GM12878 (cell line): Measurements from ENCODE around the gene PRM1.

Source experiments
- CREM ChIP-seq: IDR thresholded peaks from 2 replicates; pipeline ENCODE4 v1.6.1; 2014; ENCODE audit warnings: antibody characterized with exemption, low read depth
- EGR1 ChIP-seq, 2 experiments: IDR thresholded peaks; 1 replicate in 1 of 2; 2 replicates in 1 of 2; pipeline ENCODE4 v1.6.1; 2011 to 2012; ENCODE audit warnings: low read depth in 2 of 2, low read length in 2 of 2, borderline replicate concordance in 1 of 2, mild to moderate bottlenecking in 1 of 2, moderate library complexity in 1 of 2
- TCF7 ChIP-seq: IDR thresholded peaks from 2 replicates; pipeline ENCODE4 v1.6.1; 2014; ENCODE audit warnings: antibody characterized with exemption, borderline replicate concordance
- YY1 ChIP-seq: IDR thresholded peaks from 2 replicates; pipeline ENCODE4 v1.6.1; 2011; ENCODE audit warnings: low read depth, mild to moderate bottlenecking, low read length
- TF ChIP-seq, protein P1 (sequence below): IDR thresholded peaks from 2 replicates; pipeline ENCODE4 v1.6.1; 2012; ENCODE audit warnings: low read depth, low read length, improper control_type of control experiment
- TF ChIP-seq, protein P2 (sequence below): IDR thresholded peaks from 2 replicates; pipeline ENCODE4 v1.6.1; 2011; ENCODE audit warnings: borderline replicate concordance, low read depth, mild to moderate bottlenecking, moderate library complexity, mixed read lengths, low read length; ENCODE audit not compliant: insufficient read depth; ENCODE audit errors: extremely low read length
- TF ChIP-seq, protein P3 (sequence below): fragments of 450-650 bp; formaldehyde crosslinking; IDR thresholded peaks from 2 replicates; pipeline ENCODE4 v1.4.0; 2022; ENCODE audit warnings: mild to moderate bottlenecking, moderate library complexity
- TF ChIP-seq, protein P4 (sequence below), 3 experiments: IDR thresholded peaks in 2 of 3; conservative IDR thresholded peaks in 1 of 3; 2 replicates each; pipeline ENCODE4 v1.5.1; 2011; ENCODE audit warnings: low read depth in 3 of 3, low read length in 3 of 3, mild to moderate bottlenecking in 3 of 3, control low read depth in 2 of 3, moderate library complexity in 2 of 3, inconsistent platforms in 1 of 3, mixed read lengths in 1 of 3; ENCODE audit not compliant: control insufficient read depth in 2 of 3, insufficient read depth in 1 of 3; ENCODE audit errors: extremely low read depth in 1 of 3

DNA sequence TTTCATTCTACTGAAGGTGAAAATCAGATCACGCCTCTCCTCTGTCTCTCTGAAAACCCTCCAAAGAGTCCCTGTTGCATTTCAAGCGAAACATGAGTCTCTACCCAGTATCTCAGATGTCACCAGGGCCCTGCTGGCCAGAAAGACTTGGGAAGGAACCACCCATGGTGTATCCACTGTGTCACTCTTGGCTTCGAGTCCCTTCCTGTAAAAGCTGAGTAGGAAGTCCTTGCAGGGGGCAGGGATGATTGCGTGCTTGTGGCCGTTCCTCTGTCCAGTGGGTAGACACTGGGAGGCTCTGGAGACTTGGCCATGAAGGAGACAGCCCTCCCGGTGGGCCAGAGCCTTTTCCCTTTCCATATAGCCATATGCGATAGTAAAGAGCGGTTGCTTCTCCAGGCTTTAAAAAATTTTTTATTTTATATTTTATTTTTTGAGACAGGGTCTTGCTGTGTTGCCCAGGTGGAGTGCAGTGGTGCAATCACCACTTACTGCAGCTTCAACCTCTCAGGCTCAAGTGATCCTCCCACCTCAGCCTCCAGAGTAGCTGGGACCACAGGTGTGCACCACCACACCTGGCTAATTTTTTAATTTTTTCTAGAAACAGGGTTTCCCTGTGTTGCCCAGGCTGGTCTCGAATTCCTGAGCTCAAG lies 45.1 kb upstream of the PRM1 start:
- TF ChIP-seq, protein P1, sequence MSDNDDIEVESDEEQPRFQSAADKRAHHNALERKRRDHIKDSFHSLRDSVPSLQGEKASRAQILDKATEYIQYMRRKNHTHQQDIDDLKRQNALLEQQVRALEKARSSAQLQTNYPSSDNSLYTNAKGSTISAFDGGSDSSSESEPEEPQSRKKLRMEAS: no peak
- TF ChIP-seq CREM (no peak), EGR1 (IDR thresholded peaks at IDR 0.05; ENCODE audit: borderline replicate concordance in 1 of 2, low read depth in 2 of 2, low read length in 2 of 2) (no peak), TCF7 (no peak), YY1 (no peak)
- TF ChIP-seq, protein P2, sequence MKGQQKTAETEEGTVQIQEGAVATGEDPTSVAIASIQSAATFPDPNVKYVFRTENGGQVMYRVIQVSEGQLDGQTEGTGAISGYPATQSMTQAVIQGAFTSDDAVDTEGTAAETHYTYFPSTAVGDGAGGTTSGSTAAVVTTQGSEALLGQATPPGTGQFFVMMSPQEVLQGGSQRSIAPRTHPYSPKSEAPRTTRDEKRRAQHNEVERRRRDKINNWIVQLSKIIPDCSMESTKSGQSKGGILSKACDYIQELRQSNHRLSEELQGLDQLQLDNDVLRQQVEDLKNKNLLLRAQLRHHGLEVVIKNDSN: no peak
- TF ChIP-seq, protein P3, sequence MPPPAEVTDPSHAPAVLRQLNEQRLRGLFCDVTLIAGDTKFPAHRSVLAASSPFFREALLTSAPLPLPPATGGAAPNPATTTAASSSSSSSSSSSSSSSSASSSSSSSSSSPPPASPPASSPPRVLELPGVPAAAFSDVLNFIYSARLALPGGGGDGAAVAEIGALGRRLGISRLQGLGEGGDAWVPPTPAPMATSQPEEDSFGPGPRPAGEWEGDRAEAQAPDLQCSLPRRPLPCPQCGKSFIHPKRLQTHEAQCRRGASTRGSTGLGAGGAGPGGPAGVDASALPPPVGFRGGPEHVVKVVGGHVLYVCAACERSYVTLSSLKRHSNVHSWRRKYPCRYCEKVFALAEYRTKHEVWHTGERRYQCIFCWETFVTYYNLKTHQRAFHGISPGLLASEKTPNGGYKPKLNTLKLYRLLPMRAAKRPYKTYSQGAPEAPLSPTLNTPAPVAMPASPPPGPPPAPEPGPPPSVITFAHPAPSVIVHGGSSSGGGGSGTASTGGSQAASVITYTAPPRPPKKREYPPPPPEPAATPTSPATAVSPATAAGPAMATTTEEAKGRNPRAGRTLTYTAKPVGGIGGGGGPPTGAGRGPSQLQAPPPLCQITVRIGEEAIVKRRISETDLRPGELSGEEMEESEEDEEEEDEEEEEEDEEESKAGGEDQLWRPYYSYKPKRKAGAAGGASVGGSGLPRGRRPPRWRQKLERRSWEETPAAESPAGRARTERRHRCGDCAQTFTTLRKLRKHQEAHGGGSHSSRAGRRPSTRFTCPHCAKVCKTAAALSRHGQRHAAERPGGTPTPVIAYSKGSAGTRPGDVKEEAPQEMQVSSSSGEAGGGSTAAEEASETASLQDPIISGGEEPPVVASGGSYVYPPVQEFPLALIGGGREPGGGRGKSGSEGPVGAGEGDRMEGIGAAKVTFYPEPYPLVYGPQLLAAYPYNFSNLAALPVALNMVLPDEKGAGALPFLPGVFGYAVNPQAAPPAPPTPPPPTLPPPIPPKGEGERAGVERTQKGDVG: no peak
- TF ChIP-seq, protein P4, sequence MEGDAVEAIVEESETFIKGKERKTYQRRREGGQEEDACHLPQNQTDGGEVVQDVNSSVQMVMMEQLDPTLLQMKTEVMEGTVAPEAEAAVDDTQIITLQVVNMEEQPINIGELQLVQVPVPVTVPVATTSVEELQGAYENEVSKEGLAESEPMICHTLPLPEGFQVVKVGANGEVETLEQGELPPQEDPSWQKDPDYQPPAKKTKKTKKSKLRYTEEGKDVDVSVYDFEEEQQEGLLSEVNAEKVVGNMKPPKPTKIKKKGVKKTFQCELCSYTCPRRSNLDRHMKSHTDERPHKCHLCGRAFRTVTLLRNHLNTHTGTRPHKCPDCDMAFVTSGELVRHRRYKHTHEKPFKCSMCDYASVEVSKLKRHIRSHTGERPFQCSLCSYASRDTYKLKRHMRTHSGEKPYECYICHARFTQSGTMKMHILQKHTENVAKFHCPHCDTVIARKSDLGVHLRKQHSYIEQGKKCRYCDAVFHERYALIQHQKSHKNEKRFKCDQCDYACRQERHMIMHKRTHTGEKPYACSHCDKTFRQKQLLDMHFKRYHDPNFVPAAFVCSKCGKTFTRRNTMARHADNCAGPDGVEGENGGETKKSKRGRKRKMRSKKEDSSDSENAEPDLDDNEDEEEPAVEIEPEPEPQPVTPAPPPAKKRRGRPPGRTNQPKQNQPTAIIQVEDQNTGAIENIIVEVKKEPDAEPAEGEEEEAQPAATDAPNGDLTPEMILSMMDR (IDR thresholded peaks at IDR 0.05 in 2 of 3, conservative IDR thresholded peaks at IDR 0.05 in 1 of 3; ENCODE audit: control insufficient read depth in 2 of 3, extremely low read depth in 1 of 3, insufficient read depth in 1 of 3, low read depth in 3 of 3, low read length in 3 of 3): no peak
